ENCODE measurements around the gene CAT. TPM values are rescaled to one million over a fixed set of nuclear protein-coding genes. Genes with fewer than 3 reads are reported as not detected.
A peak's percentile ranks its signal among the peaks of the same experiment; 100 is the strongest.

Gene CAT
- total RNA-seq, 1 donor from 2014 or later, result 12.9 TPM

DNA sequence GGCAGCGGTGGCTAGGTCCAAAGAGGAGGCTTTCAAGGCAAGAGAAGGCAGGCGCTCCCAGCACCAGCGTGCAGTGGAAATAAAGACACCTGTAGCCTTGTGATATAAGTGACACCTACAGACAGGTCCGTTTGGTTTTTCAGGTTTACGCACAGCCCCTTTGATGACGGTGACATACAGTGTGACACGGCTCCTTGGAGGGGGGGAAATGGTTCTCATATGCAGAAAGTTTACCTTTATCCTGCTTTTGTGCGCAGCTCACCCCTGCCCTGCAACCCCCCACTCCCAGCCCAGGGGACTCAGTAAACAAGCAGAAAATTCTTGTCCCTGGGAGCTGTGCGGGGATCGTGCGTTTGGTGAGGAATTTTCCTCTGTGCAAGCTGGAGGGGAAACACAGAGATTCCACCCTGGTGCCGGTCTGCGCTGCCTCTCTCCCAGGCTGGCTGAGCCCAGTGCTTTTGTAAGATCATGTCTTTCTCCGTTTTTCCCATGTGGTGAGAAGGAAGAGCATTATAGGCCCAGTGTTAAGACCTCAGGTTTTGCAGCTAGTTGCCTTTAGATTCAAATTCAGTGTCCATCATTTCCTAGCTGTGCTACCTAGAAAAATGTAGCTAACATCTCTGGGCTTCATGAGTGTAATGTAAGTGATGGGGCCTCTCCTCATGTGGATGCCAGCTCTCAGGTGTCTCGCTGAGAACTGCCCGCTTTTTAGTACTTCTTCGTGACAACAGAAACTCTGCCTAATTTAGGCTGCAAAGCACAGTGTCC is 75.1 kb downstream of the CAT start, which contains the start of gene ELF5:
ELF5 (minus strand) TSS at position 113 of the 768 bp plus-strand sequence. CDS start 8,045 bp downstream, outside the sequence.
- no peak for DNase-seq (ENCODE audit: low read depth)
- no peak for FAIRE-seq

GRCh38 chr11:34514597-34514996 is 75.9 kb downstream of the CAT start:
- DNase-seq (ENCODE audit: low read depth), result no peak
- H3K4me3 ChIP-seq (ENCODE audit: low read depth, low read length), result no peak overlapping the region
- H3K36me3 ChIP-seq (ENCODE audit: control insufficient read depth, insufficient read depth, low read length), result no peaks in the 10 kb centered on the region
- TF ChIP-seq CTCF (IDR thresholded peaks at IDR 0.05; ENCODE audit: insufficient read depth, low read length, severe bottlenecking), result no peak
- H3K27me3 ChIP-seq (ENCODE audit: control insufficient read depth, insufficient read depth, low read length), result no peaks in the 10 kb centered on the region
- FAIRE-seq, result no peak

More for the DNA sequence above, 75.1 kb downstream of the CAT start, which contains the start of gene ELF5:
- no peaks in the 10 kb centered on the region for H3K36me3 ChIP-seq (ENCODE audit: control insufficient read depth, insufficient read depth, low read length)
- H3K27me3 ChIP-seq (ENCODE audit: control insufficient read depth, insufficient read depth, low read length), result no peaks in the 10 kb centered on the region
- no peak within 1 kb of the TSS for H3K4me3 ChIP-seq (ENCODE audit: low read depth, low read length)
- TF ChIP-seq CTCF (IDR thresholded peaks at IDR 0.05; ENCODE audit: insufficient read depth, low read length, severe bottlenecking), result no peak

GRCh38 chr11:34516247-34517040 is 77.7 kb downstream of the CAT start:
- TF ChIP-seq CTCF (IDR thresholded peaks at IDR 0.05; ENCODE audit: insufficient read depth, low read length, severe bottlenecking), result no peak
- Histone ChIP-seq H3K27me3 (ENCODE audit: control insufficient read depth, insufficient read depth, low read length) (no peaks in the 10 kb centered on the region), H3K4me3 (ENCODE audit: low read depth, low read length) (no peak overlapping the region), H3K36me3 (ENCODE audit: control insufficient read depth, insufficient read depth, low read length) (no peaks in the 10 kb centered on the region)
- no peak for DNase-seq (ENCODE audit: low read depth)
- no peak for FAIRE-seq

DNA sequence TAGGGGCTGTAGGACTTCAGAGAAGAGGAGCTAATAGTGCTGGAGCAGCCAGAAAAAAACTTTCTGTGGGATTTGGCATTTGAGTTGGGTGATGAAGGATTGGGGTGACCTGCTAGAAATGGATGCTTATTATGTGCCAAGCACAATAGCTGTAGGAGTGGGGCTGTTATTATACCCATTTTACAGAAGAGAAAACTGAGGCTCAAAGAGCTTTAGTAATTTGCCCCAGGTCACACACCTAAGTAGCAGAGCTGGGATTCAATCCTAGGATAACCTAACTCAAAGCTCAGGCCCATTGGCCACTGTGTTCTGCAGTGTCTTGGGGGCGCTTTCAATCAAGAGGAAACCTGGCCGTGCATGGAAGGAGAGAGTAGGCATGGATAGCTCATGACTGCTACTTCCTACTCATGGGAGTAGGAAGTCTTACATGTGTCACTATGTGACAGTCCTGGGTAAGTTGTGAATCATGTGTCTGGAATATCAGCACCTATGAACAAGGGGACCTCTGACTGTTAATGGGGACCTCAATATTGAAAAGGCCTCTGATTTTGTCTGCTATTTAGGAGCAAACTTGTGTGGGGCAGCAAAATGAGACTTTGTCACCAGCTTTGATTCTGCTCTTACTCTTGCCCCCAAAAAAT is 81.0 kb downstream of the CAT start:
- no peaks in the 10 kb centered on the region for H3K27me3 ChIP-seq (ENCODE audit: control insufficient read depth, insufficient read depth, low read length)
- no peaks in the 10 kb centered on the region for H3K36me3 ChIP-seq (ENCODE audit: control insufficient read depth, insufficient read depth, low read length)
- no peak for FAIRE-seq
- no peak for TF ChIP-seq CTCF (IDR thresholded peaks at IDR 0.05; ENCODE audit: insufficient read depth, low read length, severe bottlenecking)
- no peak overlapping the region for H3K4me3 ChIP-seq (ENCODE audit: low read depth, low read length)
- DNase-seq (ENCODE audit: low read depth), result peak; percentile 14

- TF ChIP-seq CTCF (IDR thresholded peaks at IDR 0.05; ENCODE audit: insufficient read depth, low read length, severe bottlenecking), result no peak
- Histone ChIP-seq H3K27me3 (ENCODE audit: control insufficient read depth, insufficient read depth, low read length) (no peaks in the 10 kb centered on the region), H3K36me3 (ENCODE audit: control insufficient read depth, insufficient read depth, low read length) (no peaks in the 10 kb centered on the region), H3K4me3 (ENCODE audit: low read depth, low read length) (no peak overlapping the region)
- no peak for DNase-seq (ENCODE audit: low read depth)
- no peak for FAIRE-seq
Observed at GRCh38 chr11:34521265-34521664, 82.5 kb downstream of the CAT start.

Other genes starting within 250 kb of the CAT start
- gene ABTB2, start 80.9 kb upstream of the CAT start, total RNA-seq, result 0.53 and 2.2 TPM in 2 replicates
- 0.53 and 3.7 TPM in 2 replicates for gene ELF5, start 74.9 kb downstream of the CAT start, total RNA-seq
- 239 and 322 TPM in 2 replicates for gene EHF, start 182.2 kb downstream of the CAT start, total RNA-seq

Measured in bronchial epithelial cell (primary cell).